H1 (cell line): ENCODE data around the gene MUC5AC. TPM values are rescaled to one million over a fixed set of nuclear protein-coding genes. Genes with fewer than 3 reads are reported as not detected.

ENCODE experiments used
- CTCF ChIA-PET: fragments of 300-600 bp; sonication (Branson Sonifier 250); formaldehyde crosslinking; loops from one replicate; lab custom pipeline; 2021; ENCODE audit not compliant: partially characterized antibody; lab: Charles Lee
- POLR2A ChIA-PET: fragments of 300-600 bp; sonication (Branson Sonifier 250); formaldehyde crosslinking; loops from one replicate; lab custom pipeline; 2021; ENCODE audit warnings: inconsistent platforms; ENCODE audit not compliant: partially characterized antibody; lab: Charles Lee
- DNase-seq, 2 experiments: peaks; one replicate each; pipeline versions ENCODE4 v3.0.0 to v3.0.0-alpha.2; 2010 to 2022; ENCODE audit warnings: low spot score in 2 of 2, low read depth in 1 of 2, mixed read lengths in 1 of 2
- FAIRE-seq: peaks from 2 replicates; lab custom pipeline; 2011; peaks lifted over from hg19 to GRCh38; lab: Jason Lieb, UNC
- H2AFZ ChIP-seq: 2 replicates; pipeline ENCODE4 v1.8.1; 2012; ENCODE audit warnings: low read length, inconsistent platforms
- H2AK5ac ChIP-seq: 2 replicates; pipeline ENCODE4 v1.6.1; 2013; ENCODE audit warnings: low read depth, low read length
- H2BK120ac ChIP-seq: replicated peaks from 2 replicates; pipeline ENCODE3; 2013; ENCODE audit warnings: low read depth, low read length, inconsistent platforms
- H2BK12ac ChIP-seq: 2 replicates; pipeline ENCODE4 v1.6.1; 2013; ENCODE audit warnings: low read depth, low read length
- H2BK15ac ChIP-seq: 2 replicates; pipeline ENCODE4 v1.6.1; 2013; ENCODE audit warnings: low read length
- H2BK20ac ChIP-seq: 2 replicates; pipeline ENCODE4 v1.6.1; 2013; ENCODE audit warnings: low read length
- H2BK5ac ChIP-seq: 2 replicates; pipeline ENCODE4 v1.6.1; 2013; ENCODE audit warnings: low read depth, low read length
- H3K14ac ChIP-seq: 2 replicates; pipeline ENCODE4 v1.6.1; 2013; ENCODE audit warnings: inconsistent platforms; ENCODE audit not compliant: insufficient read length
- H3K18ac ChIP-seq: 2 replicates; pipeline ENCODE4 v1.6.1; 2013; ENCODE audit warnings: low read length; ENCODE audit errors: extremely low read depth
- H3K23ac ChIP-seq: 2 replicates; pipeline ENCODE4 v1.6.1; 2013; ENCODE audit warnings: inconsistent platforms; ENCODE audit not compliant: insufficient read length
- H3K23me2 ChIP-seq: 2 replicates; pipeline ENCODE4 v1.6.1; 2013; ENCODE audit warnings: low read depth, low read length
- H3K27ac ChIP-seq: 2 replicates; pipeline ENCODE4 v1.6.1; 2011; ENCODE audit warnings: low read depth, low read length, inconsistent platforms
- H3K27me3 ChIP-seq, 4 experiments: replicated peaks in 1 of 4; 1 replicate in 1 of 4; 2 replicates in 3 of 4; pipeline versions ENCODE4 v1.6.1 to v1.8.1; 2011 to 2013; ENCODE audit warnings: low read length in 3 of 4, mild to moderate bottlenecking in 3 of 4, inconsistent platforms in 2 of 4, mixed read lengths in 2 of 4, moderate library complexity in 1 of 4; ENCODE audit not compliant: control insufficient read depth in 3 of 4, insufficient read depth in 3 of 4; ENCODE audit errors: extremely low read depth in 1 of 4
- H3K36me3 ChIP-seq, 4 experiments: 2 replicates each; pipeline versions ENCODE4 v1.6.1 to v1.8.1; 2011 to 2013; ENCODE audit warnings: mild to moderate bottlenecking in 4 of 4, low read length in 3 of 4, moderate library complexity in 2 of 4, control low read depth in 1 of 4, inconsistent platforms in 1 of 4; ENCODE audit not compliant: insufficient read depth in 4 of 4, control insufficient read depth in 2 of 4
- H3K4ac ChIP-seq: replicated peaks from 2 replicates; pipeline ENCODE3; 2013; ENCODE audit warnings: low read length, low read depth, mixed read lengths, inconsistent platforms; ENCODE audit not compliant: insufficient read length
- H3K4me1 ChIP-seq, 4 experiments: replicated peaks in 1 of 4; 1 replicate in 1 of 4; 2 replicates in 3 of 4; pipeline versions ENCODE4 v1.6.1 to v1.8.1; 2011 to 2013; ENCODE audit warnings: low read length in 3 of 4, inconsistent platforms in 2 of 4, mixed read lengths in 1 of 4; ENCODE audit not compliant: insufficient read depth in 4 of 4, control insufficient read depth in 3 of 4
- H3K4me2 ChIP-seq, 2 experiments: 2 replicates each; pipeline versions ENCODE4 v1.6.1 to v1.8.1; 2011 to 2013; ENCODE audit warnings: low read depth in 2 of 2, low read length in 2 of 2, control low read depth in 1 of 2, inconsistent platforms in 1 of 2, mild to moderate bottlenecking in 1 of 2; ENCODE audit not compliant: insufficient read depth in 1 of 2
- H3K4me3 ChIP-seq, 4 experiments: fragments of 200-600, 300-600 bp in 1 of 4; sonication (generic), shearing (Covaris generic), sonication (Bioruptor Twin) in 1 of 4; 2 replicates each; pipeline versions ENCODE4 v1.5.1 to v1.8.1; 2011 to 2016; ENCODE audit warnings: low read length in 4 of 4, low read depth in 3 of 4, control low read depth in 2 of 4, inconsistent platforms in 2 of 4, mild to moderate bottlenecking in 2 of 4, mixed read lengths in 1 of 4, moderate library complexity in 1 of 4; ENCODE audit not compliant: insufficient read depth in 2 of 4; ENCODE audit errors: extremely low read depth in 1 of 4
- H3K56ac ChIP-seq: replicated peaks from 2 replicates; pipeline ENCODE3; 2013; ENCODE audit warnings: low read depth, mild to moderate bottlenecking, mixed read lengths, low read length, inconsistent platforms; ENCODE audit not compliant: insufficient read length
- H3K79me1 ChIP-seq: 2 replicates; pipeline ENCODE4 v1.6.1; 2013; ENCODE audit warnings: low read depth, low read length, control low read depth
- H3K79me2 ChIP-seq, 2 experiments: 2 replicates each; pipeline versions ENCODE4 v1.6.1 to v1.8.1; 2012 to 2013; ENCODE audit warnings: low read length in 2 of 2, mild to moderate bottlenecking in 2 of 2, inconsistent platforms in 1 of 2; ENCODE audit not compliant: insufficient read depth in 2 of 2, control insufficient read depth in 1 of 2
- H3K9ac ChIP-seq, 4 experiments: replicated peaks in 1 of 4; 1 replicate in 1 of 4; 2 replicates in 3 of 4; pipeline versions ENCODE4 v1.6.1 to v1.8.1; 2011 to 2013; ENCODE audit warnings: low read depth in 3 of 4, low read length in 3 of 4, control low read depth in 2 of 4, mild to moderate bottlenecking in 2 of 4, moderate library complexity in 2 of 4, inconsistent platforms in 1 of 4; ENCODE audit errors: extremely low read depth in 1 of 4
- H3K9me3 ChIP-seq, 2 experiments: 2 replicates each; pipeline versions ENCODE4 v1.6.1 to v1.8.1; 2012 to 2013; ENCODE audit warnings: mild to moderate bottlenecking in 2 of 2, moderate library complexity in 2 of 2, control low read depth in 1 of 2, inconsistent platforms in 1 of 2, low read depth in 1 of 2, low read length in 1 of 2, mixed read lengths in 1 of 2; ENCODE audit not compliant: insufficient read depth in 2 of 2
- H4K20me1 ChIP-seq, 2 experiments: replicated peaks in 1 of 2; 2 replicates each; pipeline versions ENCODE3 to v1.8.1; 2011 to 2013; ENCODE audit warnings: inconsistent platforms in 2 of 2, low read length in 2 of 2, mild to moderate bottlenecking in 1 of 2; ENCODE audit not compliant: insufficient read depth in 2 of 2, control insufficient read depth in 1 of 2
- H4K5ac ChIP-seq: 2 replicates; pipeline ENCODE4 v1.6.1; 2013; ENCODE audit warnings: low read length, low read depth, mixed read lengths, inconsistent platforms; ENCODE audit not compliant: insufficient read length
- H4K8ac ChIP-seq: 2 replicates; pipeline ENCODE4 v1.8.0; 2013; ENCODE audit warnings: mild to moderate bottlenecking, moderate library complexity, low read length, inconsistent platforms; ENCODE audit not compliant: insufficient read depth; ENCODE audit errors: extremely low read depth
- H4K91ac ChIP-seq: replicated peaks from 2 replicates; pipeline ENCODE3; 2013; ENCODE audit warnings: low read length, mixed read lengths, inconsistent platforms; ENCODE audit not compliant: insufficient read length
- ASH2L ChIP-seq: fragments of 200-600, 300-600 bp; sonication (generic); IDR thresholded peaks from one replicate; pipeline ENCODE4 v1.7.1; 2017; ENCODE audit warnings: low read length
- ATF3 ChIP-seq: IDR thresholded peaks from 2 replicates; pipeline ENCODE4 v1.6.1; 2011; ENCODE audit warnings: low read depth, mild to moderate bottlenecking, low read length; ENCODE audit not compliant: insufficient read depth
- BRCA1 ChIP-seq: IDR thresholded peaks from 2 replicates; pipeline ENCODE4 v1.6.1; 2012; ENCODE audit warnings: low read depth, low read length, improper control_type of control experiment
- CREB1 ChIP-seq: IDR thresholded peaks from 2 replicates; pipeline ENCODE4 v1.6.1; 2012; ENCODE audit warnings: inconsistent platforms
- E2F6 ChIP-seq: IDR thresholded peaks from 2 replicates; pipeline ENCODE4 v1.6.1; 2012; ENCODE audit warnings: inconsistent platforms
- EZH2 ChIP-seq: fragments of 200-600 bp; sonication (generic); IDR thresholded peaks from 2 replicates; pipeline ENCODE4 v1.7.1; 2012; ENCODE audit warnings: low read depth, mild to moderate bottlenecking, moderate library complexity, low read length, inconsistent platforms; ENCODE audit not compliant: severe bottlenecking
- GABPA ChIP-seq: IDR thresholded peaks from 2 replicates; pipeline ENCODE4 v1.6.1; 2011; ENCODE audit warnings: mild to moderate bottlenecking, low read length, moderate library complexity, borderline replicate concordance; ENCODE audit not compliant: insufficient read depth
- NRF1 ChIP-seq: IDR thresholded peaks from 2 replicates; pipeline ENCODE4 v1.6.1; 2011; ENCODE audit warnings: mild to moderate bottlenecking, low read depth, low read length, improper control_type of control experiment
- RBBP5 ChIP-seq: IDR thresholded peaks from 2 replicates; pipeline ENCODE4 v1.7.1; 2012; ENCODE audit warnings: low read depth, mild to moderate bottlenecking, inconsistent platforms, low read length, moderate library complexity, borderline replicate concordance
- RXRA ChIP-seq: IDR thresholded peaks from 2 replicates; pipeline ENCODE4 v1.6.1; 2011; ENCODE audit warnings: low read depth, mild to moderate bottlenecking, low read length, moderate library complexity; ENCODE audit not compliant: insufficient read depth
- SAP30 ChIP-seq: fragments of 300-600 bp; sonication (generic); IDR thresholded peaks from 2 replicates; pipeline ENCODE4 v1.7.1; 2012; ENCODE audit warnings: low read length, moderate library complexity, mild to moderate bottlenecking, inconsistent platforms; ENCODE audit not compliant: insufficient read depth, insufficient replicate concordance
- SP2 ChIP-seq: IDR thresholded peaks from 2 replicates; pipeline ENCODE4 v1.6.1; 2012; ENCODE audit warnings: mild to moderate bottlenecking, low read length, inconsistent platforms
- SP4 ChIP-seq: IDR thresholded peaks from 2 replicates; pipeline ENCODE4 v1.6.1; 2012; ENCODE audit warnings: low read length, inconsistent platforms
- SUZ12 ChIP-seq: fragments of 200-600 bp; sonication (generic); IDR thresholded peaks from 2 replicates; pipeline ENCODE4 v1.6.1; 2012; ENCODE audit warnings: mild to moderate bottlenecking, inconsistent platforms, low read length, moderate library complexity, mixed read lengths
- TCF12 ChIP-seq: IDR thresholded peaks from 2 replicates; pipeline ENCODE4 v1.6.1; 2011; ENCODE audit warnings: low read depth, mild to moderate bottlenecking, low read length
- WGBS, 2 experiments: shearing (Covaris generic) in 1 of 2; methylation state at CpG; one replicate each; pipeline versions ENCODE4 v1.1.6 to v1.1.7; 2013 to 2015; ENCODE audit warnings: low lambda C conversion rate in 2 of 2, mixed read lengths in 2 of 2, inconsistent platforms in 1 of 2, low coverage in 1 of 2, missing lambda C conversion rate in 1 of 2; ENCODE audit not compliant: insufficient replicate concordance in 2 of 2, insufficient coverage in 1 of 2, insufficient read length in 1 of 2; ENCODE audit errors: extremely low coverage in 1 of 2, missing lambda C conversion rate in 1 of 2; 5-methylcytosine and 5-hydroxymethylcytosine counted together
- polyA plus RNA-seq, 7 experiments: library from polyadenylated mRNA; depleted of rRNA in 3 of 7; stranded (reverse) in 5 of 7; unstranded in 2 of 7; fragments of >200 nt in 5 of 7; fragments of 200-250 nt in 2 of 7; gene quantifications; 1 replicate in 5 of 7; 2 replicates in 1 of 7; 4 replicates in 1 of 7; pipeline versions ENCODE4 v1.2.1 to v1.2.3, GENCODE V29; 2011 to 2013; ENCODE audit warnings: missing spikeins in 2 of 7, mixed read lengths in 2 of 7
- total RNA-seq: library from RNA; stranded (reverse); fragmentation: NEBNext Ultra II Directional; extraction: Animal tissue kit (Norgen Biotek cat#: 25700); gene quantifications from 2 replicates; pipeline ENCODE4 v1.2.1, GENCODE V29; 2021

Gene MUC5AC
- total and polyA plus RNA-seq, 2 of the 8 experiments (the other 6 are each of a cell fraction or from before 2014, with no cell fraction given): not detected

- H3K18ac ChIP-seq: no peak overlapping the region
- no peak overlapping the region for H2BK12ac ChIP-seq
- H3K79me1 ChIP-seq: no peaks in the 10 kb centered on the region
- H3K9me3 ChIP-seq: peaks cover 40 to 88% of the 10 kb centered on the region in 2 experiments
- no peak overlapping the region for H3K4me2 ChIP-seq
- H3K27ac ChIP-seq: no peak overlapping the region
- 84% methylated on average over 12 of the region's 12 CpGs; no CpG with 5 or more reads in 1 of the 2 experiments for WGBS, 2 experiments
- DNase-seq: no peak
- H4K5ac ChIP-seq: no peak overlapping the region
- no peak for FAIRE-seq
- H4K91ac ChIP-seq: no peak overlapping the region
- no peak overlapping the region for H2BK15ac ChIP-seq
- POLR2A ChIA-PET: no interaction called here
- H3K4me1 ChIP-seq: no peaks in the 10 kb centered on the region
- H4K20me1 ChIP-seq: peaks cover 0 to 2% of the 10 kb centered on the region in 2 experiments
- H2BK5ac ChIP-seq: no peak overlapping the region
- no peak overlapping the region for H4K8ac ChIP-seq
- no peak overlapping the region for H3K23ac ChIP-seq
- H2BK120ac ChIP-seq: no peak overlapping the region
- no peak overlapping the region for H3K9ac ChIP-seq
- no peaks in the 10 kb centered on the region for H3K27me3 ChIP-seq
- H3K36me3 ChIP-seq: no peaks in the 10 kb centered on the region
- no peak overlapping the region for H3K56ac ChIP-seq
- H3K4me3 ChIP-seq: no peak overlapping the region
- no peak overlapping the region for H2BK20ac ChIP-seq
- H3K4ac ChIP-seq: no peak overlapping the region
- no peak overlapping the region for H3K14ac ChIP-seq
- H3K79me2 ChIP-seq: no peaks in the 10 kb centered on the region
- peaks cover 8% of the 10 kb centered on the region; the same call in 1 of the 2 replicates for H3K23me2 ChIP-seq
- CTCF ChIA-PET: no interaction called here
- no peak overlapping the region for H2AK5ac ChIP-seq
- no peak overlapping the region for H2AFZ ChIP-seq
- no peak for TF ChIP-seq CREB1
- TF ChIP-seq E2F6: no peak
- no peak for TF ChIP-seq NRF1
- no peak for TF ChIP-seq GABPA
- TF ChIP-seq RXRA: no peak
- TF ChIP-seq SAP30: no peak
- no peak for TF ChIP-seq BRCA1
- no peak for TF ChIP-seq SP2
- TF ChIP-seq SP4: no peak
- TF ChIP-seq TCF12: no peak
- TF ChIP-seq ASH2L: no peak
- no peak for TF ChIP-seq EZH2
- TF ChIP-seq ATF3: no peak
- no peak for TF ChIP-seq RBBP5
- no peak for TF ChIP-seq SUZ12
Observed at GRCh38 chr11:1177771-1178090, 20.0 kb downstream of the MUC5AC start.
